HAP-1 (cell line): ENCODE measurements around the gene NADK2.

Source experiments
- DNase-seq, 2 experiments: peaks; one replicate each; pipeline ENCODE4 v3.0.0-alpha.2; 2016 to 2020; ENCODE audit warnings: low spot score in 2 of 2
- H3K27me3 ChIP-seq: fragments of 250-450 bp; sonication (Bioruptor Pico); 2 replicates; pipeline ENCODE4 v1.5.1; 2020; ENCODE audit warnings: low read depth, mild to moderate bottlenecking, moderate library complexity
- H3K36me3 ChIP-seq: fragments of 250-450 bp; sonication (Bioruptor Pico); replicated peaks from 2 replicates; pipeline ENCODE4 v1.5.1; 2020; ENCODE audit warnings: mild to moderate bottlenecking
- H3K4me1 ChIP-seq: fragments of 250-450 bp; sonication (Bioruptor Pico); 2 replicates; pipeline ENCODE4 v1.5.1; 2020; ENCODE audit warnings: mild to moderate bottlenecking
- H3K4me3 ChIP-seq: fragments of 250-450 bp; sonication (Bioruptor Pico); 2 replicates; pipeline ENCODE4 v1.5.1; 2020; ENCODE audit warnings: mild to moderate bottlenecking, moderate library complexity
- H3K9me3 ChIP-seq: fragments of 250-450 bp; sonication (Bioruptor Pico); 2 replicates; pipeline ENCODE4 v1.5.1; 2020; ENCODE audit warnings: mild to moderate bottlenecking, moderate library complexity
- in situ Hi-C: fragments of 300-500 bp; cut with MboI; formaldehyde crosslinking; loops from 3 replicates; pipeline ENCODE4 v1.14.3; 2020; ENCODE audit warnings: low sequenced_read_pairs, inconsistent platforms, mixed read lengths

NADK2 gene

DNA sequence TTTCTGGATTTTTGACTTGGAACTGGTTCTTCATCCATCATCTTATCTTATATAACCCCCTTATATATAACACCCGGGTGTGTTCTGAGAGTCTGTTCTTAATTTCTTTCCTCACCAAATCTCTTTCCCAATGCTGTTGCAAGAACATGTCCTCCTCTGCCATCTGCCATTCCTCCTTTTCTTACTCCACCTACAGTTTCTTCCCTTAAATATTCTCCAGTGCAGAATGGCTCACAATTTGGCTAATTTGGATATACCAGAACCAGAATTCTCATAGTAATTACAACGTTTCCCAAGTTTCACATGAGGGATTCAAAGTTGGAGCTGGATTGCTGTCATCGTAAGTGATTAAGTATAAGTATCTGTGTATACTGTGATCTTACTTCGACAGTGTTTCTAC is 61.8 kb downstream of the NADK2 start:
- DNase-seq, result no peak
- H3K27me3 ChIP-seq, result no peaks in the 10 kb centered on the region
- in situ Hi-C loops, result no loop called here
- H3K4me3 ChIP-seq, result no peak overlapping the region
- no peaks in the 10 kb centered on the region for H3K4me1 ChIP-seq
- peaks cover 81% of the 10 kb centered on the region for H3K36me3 ChIP-seq
- no peaks in the 10 kb centered on the region for H3K9me3 ChIP-seq

DNA sequence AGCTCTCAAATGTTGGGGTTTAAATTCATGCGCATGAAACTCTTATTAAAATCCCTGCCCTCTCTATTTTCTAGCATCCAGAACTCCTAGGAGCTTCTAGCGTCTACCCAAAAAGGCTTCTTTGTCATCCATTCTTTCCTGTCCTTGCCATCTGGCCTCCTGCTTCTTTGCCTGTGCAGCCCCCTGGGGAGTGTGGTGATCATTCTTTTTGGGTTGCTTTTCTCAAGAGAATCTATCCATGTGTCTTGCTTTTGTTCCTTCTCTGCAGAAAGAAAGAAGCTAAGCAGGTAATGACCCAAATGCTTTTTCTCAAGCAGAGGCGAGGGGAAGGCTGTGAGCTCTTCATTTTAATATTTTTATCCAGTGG is 63.2 kb downstream of the NADK2 start:
- in situ Hi-C loops, result no loop called here
- peaks cover 86% of the 10 kb centered on the region for H3K36me3 ChIP-seq

DNA sequence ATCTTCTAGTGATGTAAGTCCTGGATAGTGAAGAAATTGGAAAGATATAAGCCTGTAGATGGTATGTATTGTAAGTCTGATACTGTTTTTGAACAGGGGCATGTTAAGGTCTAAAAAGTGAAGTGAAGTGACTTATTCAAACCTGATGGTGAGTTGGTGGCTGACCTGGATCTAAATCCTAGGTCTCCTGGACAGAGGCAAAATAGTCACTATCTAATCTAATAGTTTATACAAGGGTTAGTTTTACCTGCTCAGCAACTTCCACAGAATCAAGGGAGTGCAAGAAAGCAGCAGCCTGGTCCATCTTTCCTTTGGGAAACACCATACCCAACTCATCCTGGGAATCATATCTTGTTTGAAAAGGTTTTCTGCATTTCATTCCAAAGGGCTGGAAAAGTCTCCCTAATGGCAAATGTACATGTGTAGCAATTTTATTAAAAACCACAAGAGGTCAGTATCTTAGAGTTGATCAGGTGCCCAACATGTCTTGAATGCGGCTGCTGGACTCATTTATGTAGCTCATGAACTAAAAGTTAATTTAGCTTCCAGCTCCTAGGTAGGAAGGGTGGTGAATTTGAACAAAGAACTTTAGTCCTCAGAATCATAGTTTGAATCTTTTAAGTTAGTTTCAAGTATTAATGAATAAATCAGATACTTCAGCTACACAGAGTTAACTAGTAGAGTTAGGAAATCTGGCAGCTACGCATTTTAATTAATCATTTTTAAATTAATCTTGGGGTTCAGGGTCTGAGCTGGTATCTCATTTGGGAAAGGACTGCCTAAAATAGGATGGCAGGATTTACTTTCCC is 63.8 kb downstream of the NADK2 start:
- H3K36me3 ChIP-seq, result peaks cover 90% of the 10 kb centered on the region
- in situ Hi-C loops, result no loop called here
- H3K4me1 ChIP-seq, result no peaks in the 10 kb centered on the region
- DNase-seq, result peak in 1 of 2 experiments; percentile 30
- H3K9me3 ChIP-seq, result no peaks in the 10 kb centered on the region
- H3K4me3 ChIP-seq, result no peak overlapping the region
- H3K27me3 ChIP-seq, result no peaks in the 10 kb centered on the region

More for the DNA sequence above, 63.2 kb downstream of the NADK2 start:
- H3K4me1 ChIP-seq, result no peaks in the 10 kb centered on the region
- H3K4me3 ChIP-seq, result no peak overlapping the region
- H3K9me3 ChIP-seq, result no peaks in the 10 kb centered on the region
- no peaks in the 10 kb centered on the region for H3K27me3 ChIP-seq
- no peak for DNase-seq

DNA sequence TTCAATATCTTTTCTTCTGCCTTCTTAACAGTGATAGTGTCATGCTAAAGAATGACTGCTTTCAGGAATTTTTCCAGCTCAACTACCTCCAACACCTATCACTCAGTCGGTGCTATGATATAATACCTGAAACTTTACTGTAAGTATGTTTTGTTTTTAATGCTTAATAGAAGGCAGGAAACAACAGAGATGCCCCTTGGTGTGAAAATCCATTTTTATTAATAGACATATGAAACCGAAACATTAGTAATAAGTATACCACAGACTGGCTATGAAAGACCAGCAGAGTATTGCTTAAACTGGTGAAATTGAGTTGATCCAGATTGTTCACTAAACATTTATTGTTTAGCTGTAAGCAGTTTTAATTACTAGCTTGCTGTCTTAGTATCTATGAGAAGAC is 64.6 kb downstream of the NADK2 start:
- H3K4me3 ChIP-seq, result no peak overlapping the region
- H3K9me3 ChIP-seq, result no peaks in the 10 kb centered on the region
- H3K36me3 ChIP-seq, result peaks cover 93% of the 10 kb centered on the region
- in situ Hi-C loops, result no loop called here
- DNase-seq, result no peak
- H3K27me3 ChIP-seq, result no peaks in the 10 kb centered on the region
- no peaks in the 10 kb centered on the region for H3K4me1 ChIP-seq

DNA sequence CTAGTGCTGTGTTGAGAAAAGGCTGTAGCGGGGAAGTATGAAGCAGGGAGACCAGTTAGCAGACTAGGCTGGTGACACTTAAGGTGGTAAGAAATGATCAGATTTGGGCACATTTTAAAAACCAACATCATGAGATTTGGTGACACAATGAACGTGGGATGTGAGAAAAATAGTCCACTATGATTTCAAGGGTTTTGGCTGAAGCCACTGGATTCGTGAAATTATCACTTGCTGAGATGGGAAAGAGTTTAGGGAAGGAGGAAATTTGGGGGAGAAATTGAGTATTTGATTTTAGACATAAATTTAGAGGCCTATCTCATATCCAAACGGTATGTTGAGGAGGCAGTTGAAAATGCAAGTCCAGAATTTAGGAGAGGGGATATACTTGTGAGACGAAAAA is 66.7 kb downstream of the NADK2 start:
- no peak for DNase-seq
- Histone ChIP-seq H3K27me3 (no peaks in the 10 kb centered on the region), H3K9me3 (no peaks in the 10 kb centered on the region), H3K4me3 (no peak overlapping the region), H3K4me1 (no peaks in the 10 kb centered on the region), H3K36me3 (peaks cover 93% of the 10 kb centered on the region)
- in situ Hi-C loops, result no loop called here

DNA sequence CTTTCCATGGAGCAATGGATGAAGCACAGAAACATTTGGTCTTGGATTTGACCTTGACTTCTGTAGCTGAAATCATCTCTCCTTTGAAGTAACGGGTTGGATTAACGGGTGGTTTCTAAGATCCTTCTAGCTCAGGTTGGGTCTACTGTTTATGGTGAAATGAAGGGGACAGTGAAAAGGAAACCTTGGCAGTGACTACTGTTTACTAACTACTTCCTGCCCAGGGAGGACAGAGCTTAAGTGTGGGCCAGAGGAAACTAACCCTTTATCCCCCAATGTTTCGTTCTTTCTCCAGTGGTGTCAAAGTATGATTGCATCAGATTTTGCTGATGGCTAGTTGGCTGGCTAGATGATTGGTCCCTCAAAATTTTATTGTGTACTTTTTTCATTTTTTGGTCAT is 67.6 kb downstream of the NADK2 start:
- peaks cover 93% of the 10 kb centered on the region for H3K36me3 ChIP-seq
- H3K4me3 ChIP-seq, result no peak overlapping the region
- in situ Hi-C loops, result no loop called here
- DNase-seq, result no peak
- H3K9me3 ChIP-seq, result no peaks in the 10 kb centered on the region
- H3K27me3 ChIP-seq, result no peaks in the 10 kb centered on the region
- H3K4me1 ChIP-seq, result no peaks in the 10 kb centered on the region

DNA sequence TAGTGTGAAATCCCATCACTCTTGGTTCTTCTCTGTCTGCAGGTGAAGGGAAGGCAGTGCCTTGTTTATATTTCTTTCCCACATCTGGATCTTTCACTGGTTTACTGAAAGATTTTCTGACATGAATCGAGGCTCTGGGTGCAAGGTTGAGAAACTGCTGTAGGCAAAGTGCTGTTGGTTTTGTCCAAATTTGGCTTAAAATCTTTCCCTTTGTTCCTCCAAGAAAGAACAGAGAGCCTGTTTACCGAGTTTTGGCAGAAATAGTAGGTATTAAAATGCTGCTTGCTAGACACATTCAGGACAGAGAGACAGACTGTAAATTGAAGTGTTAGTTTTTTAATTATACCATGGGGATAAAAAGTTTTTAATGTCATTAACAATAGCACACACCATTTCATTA is 68.3 kb downstream of the NADK2 start:
- no peaks in the 10 kb centered on the region for H3K4me1 ChIP-seq
- in situ Hi-C loops, result no loop called here
- H3K4me3 ChIP-seq, result no peak overlapping the region
- H3K9me3 ChIP-seq, result no peaks in the 10 kb centered on the region
- DNase-seq, result no peak
- peaks cover 93% of the 10 kb centered on the region for H3K36me3 ChIP-seq
- no peaks in the 10 kb centered on the region for H3K27me3 ChIP-seq

DNA sequence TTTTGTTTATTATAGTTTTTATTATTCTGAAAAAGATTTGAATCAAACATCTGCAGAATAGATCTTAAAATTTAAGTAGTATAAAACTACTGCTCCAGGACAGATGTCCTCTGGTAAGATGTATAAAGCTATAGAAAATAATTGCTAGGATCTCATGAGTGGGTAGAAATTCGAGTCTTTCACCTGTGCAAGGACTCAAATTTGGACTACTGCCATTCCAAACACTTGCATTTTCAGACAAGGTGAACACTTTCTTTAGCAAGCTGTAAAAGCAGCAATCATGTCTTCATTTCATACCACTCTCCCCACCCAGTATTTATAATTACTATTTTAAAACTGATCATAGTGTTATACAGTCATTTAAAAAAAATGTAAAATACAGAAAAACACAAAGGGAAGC is 69.1 kb downstream of the NADK2 start:
- Histone ChIP-seq H3K4me3 (no peak overlapping the region), H3K9me3 (no peaks in the 10 kb centered on the region), H3K27me3 (no peaks in the 10 kb centered on the region), H3K4me1 (no peaks in the 10 kb centered on the region), H3K36me3 (peaks cover 93% of the 10 kb centered on the region)
- in situ Hi-C loops, result no loop called here
- DNase-seq, result no peak

DNA sequence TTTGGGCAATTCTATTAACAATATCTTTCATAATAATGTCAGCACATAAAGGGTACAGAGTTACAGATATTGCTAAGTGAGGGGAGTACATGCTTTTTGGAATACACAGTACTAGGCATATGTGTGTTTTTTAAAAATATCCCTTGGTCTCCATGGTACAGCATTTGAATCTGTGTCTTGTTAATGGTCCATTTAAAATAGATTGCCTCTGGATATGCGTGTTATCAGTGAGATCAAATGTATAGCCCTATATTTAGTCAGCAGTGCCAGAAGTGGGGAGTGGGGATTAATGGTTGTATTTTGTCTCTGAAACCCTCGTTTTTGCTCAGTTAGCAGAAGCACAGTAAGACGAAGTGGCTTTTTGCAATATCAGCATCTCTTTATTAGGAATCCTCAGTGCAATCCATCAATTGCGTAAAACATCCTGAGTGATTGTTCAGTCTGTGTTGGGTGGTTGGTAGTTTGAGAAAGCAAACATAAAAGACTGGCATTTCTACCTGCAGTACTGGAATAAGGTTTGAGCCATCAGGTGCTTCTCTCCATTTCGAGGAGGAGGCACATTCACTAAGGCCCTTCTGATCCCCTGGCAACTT is 70.8 kb downstream of the NADK2 start:
- in situ Hi-C loops, result no loop called here
- Histone ChIP-seq H3K36me3 (peaks cover 95% of the 10 kb centered on the region), H3K4me1 (no peaks in the 10 kb centered on the region), H3K27me3 (no peaks in the 10 kb centered on the region), H3K9me3 (no peaks in the 10 kb centered on the region), H3K4me3 (no peak overlapping the region)
- no peak for DNase-seq

DNA sequence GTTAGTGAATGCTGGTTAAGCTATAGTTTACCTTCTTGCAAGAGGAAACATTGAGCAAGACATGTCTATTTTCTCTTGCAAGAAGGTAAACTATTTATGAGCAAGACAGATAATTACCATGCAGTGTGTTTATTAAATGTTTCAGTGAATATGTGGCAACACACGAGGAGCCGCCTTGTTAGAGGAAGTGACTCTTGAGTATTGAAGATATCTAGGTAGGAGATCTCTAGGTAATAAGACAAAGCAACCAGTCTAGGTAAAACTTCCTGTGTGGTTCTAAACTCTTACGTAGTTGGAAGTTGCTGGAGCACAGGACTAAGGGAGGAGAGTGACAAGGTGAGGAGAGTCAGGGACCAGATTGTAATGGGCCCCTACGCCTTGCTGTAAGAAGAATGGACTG is 73.0 kb downstream of the NADK2 start:
- in situ Hi-C loops, result no loop called here
- H3K27me3 ChIP-seq, result no peaks in the 10 kb centered on the region
- H3K36me3 ChIP-seq, result peaks cover 90% of the 10 kb centered on the region
- H3K4me1 ChIP-seq, result no peaks in the 10 kb centered on the region
- no peaks in the 10 kb centered on the region for H3K9me3 ChIP-seq
- H3K4me3 ChIP-seq, result no peak overlapping the region
- no peak for DNase-seq

DNA sequence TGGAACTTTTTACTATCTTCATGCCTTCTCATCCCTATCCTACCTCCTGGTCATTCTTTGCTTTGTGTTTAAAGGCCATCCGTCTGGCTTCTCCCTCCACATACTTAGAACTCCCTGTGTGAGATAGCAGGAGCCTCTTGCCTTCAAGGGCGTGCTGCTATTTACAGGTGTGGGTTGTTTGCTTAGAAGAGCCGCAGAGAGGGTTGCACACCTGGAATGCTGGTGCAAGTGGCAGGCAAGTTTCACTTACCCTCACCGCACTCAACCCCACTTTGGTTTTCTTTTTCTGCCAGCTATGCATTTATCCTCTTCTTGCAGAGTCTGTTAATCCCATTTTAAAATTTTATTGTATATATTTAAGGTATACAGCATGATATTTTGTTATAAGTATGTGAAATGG is 77.3 kb downstream of the NADK2 start:
- no peaks in the 10 kb centered on the region for H3K9me3 ChIP-seq
- no peaks in the 10 kb centered on the region for H3K4me1 ChIP-seq
- no peak for DNase-seq
- in situ Hi-C loops, result no loop called here
- H3K36me3 ChIP-seq, result peaks cover 86% of the 10 kb centered on the region
- no peak overlapping the region for H3K4me3 ChIP-seq
- no peaks in the 10 kb centered on the region for H3K27me3 ChIP-seq

DNA sequence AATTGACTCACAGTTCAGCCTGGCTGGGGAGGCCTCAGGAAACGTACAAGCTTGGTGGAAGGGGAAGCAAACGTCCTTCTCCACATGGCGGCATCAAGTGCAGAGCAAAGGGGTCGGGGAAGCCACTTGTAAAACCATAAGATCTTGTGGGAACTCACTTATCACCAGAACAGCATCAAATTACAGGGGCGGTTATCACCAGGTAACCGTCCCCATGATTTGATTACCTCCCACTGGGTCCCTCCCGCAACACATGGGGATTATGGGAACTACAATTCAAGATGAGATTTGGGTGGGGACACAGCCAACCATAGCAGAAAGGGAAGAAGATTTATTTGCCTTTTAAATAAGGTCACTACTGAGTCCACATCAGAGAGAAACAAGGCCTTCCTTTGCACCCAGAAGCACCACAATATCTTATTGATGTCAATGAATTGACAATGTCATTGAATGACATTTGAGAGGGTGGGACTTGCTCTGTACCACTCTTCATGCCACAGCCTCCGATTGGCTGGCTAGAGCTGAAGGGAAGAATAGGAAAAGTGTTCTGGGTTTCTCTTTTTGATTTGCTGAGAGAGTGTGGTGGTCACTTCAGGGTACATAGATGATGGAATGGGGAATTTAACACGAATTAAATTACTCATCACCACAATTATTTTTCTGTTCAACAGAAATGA is 78.8 kb downstream of the NADK2 start:
- DNase-seq, result no peak
- H3K36me3 ChIP-seq, result peaks cover 85% of the 10 kb centered on the region
- in situ Hi-C loops, result no loop called here

DNA sequence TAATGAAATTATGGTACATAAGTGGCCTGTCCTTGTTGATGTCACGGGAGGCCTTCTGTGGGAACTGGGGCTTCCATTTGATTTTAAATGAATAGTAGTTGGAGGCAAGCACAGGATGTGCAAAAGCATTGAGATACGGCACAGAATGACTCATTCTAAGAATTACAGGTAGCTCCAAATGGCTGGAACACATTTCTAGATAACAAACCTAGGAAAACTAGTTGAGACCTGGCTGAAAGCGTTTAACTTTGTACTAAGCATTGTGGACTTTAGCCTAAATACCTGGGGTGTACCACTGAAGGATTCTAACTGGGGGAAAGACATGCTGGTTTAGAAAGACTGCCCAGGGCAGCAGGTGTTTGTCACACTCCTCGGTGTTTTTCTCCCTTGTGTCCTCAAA is 80.4 kb downstream of the NADK2 start:
- Histone ChIP-seq H3K4me3 (no peak overlapping the region), H3K9me3 (no peaks in the 10 kb centered on the region), H3K4me1 (no peaks in the 10 kb centered on the region), H3K27me3 (no peaks in the 10 kb centered on the region), H3K36me3 (peaks cover 83% of the 10 kb centered on the region)
- no peak for DNase-seq
- in situ Hi-C loops, result no loop called here

More for the DNA sequence above, 78.8 kb downstream of the NADK2 start:
- no peak overlapping the region for H3K4me3 ChIP-seq
- no peaks in the 10 kb centered on the region for H3K9me3 ChIP-seq
- no peaks in the 10 kb centered on the region for H3K4me1 ChIP-seq
- H3K27me3 ChIP-seq, result no peaks in the 10 kb centered on the region

DNA sequence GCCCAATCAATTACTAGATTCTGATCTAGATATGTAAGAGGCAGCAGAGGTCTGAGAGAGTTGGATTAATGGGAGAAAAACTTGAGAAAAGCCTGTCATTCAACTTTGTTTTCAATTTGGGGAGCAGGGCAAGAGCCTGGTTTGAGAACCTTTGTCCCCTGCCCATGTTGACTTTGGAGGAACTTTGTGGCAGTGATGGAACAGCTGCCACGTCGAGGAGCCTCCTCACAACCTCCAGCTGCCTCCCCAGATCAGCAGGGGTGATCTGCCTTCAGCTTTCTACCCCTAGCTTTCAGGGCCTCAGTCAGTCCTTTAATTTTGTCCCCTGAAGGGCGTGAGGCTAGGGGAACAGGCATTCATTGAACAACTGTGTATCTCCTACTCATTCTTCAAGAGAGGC is 81.1 kb downstream of the NADK2 start:
- Histone ChIP-seq H3K4me1 (no peaks in the 10 kb centered on the region), H3K36me3 (peaks cover 87% of the 10 kb centered on the region), H3K27me3 (no peaks in the 10 kb centered on the region), H3K9me3 (no peaks in the 10 kb centered on the region), H3K4me3 (no peak overlapping the region)
- DNase-seq, result no peak
- in situ Hi-C loops, result no loop called here
